PC-3 (cell line): ENCODE measurements around the gene ST8SIA2.

Source experiments
- EZH2 ChIP-seq: fragments of 300-600 bp; sonication (generic); IDR thresholded peaks from one replicate; pipeline ENCODE4 v1.6.1; 2017; ENCODE audit warnings: antibody characterized with exemption, mild to moderate bottlenecking, low read length; ENCODE audit not compliant: unreplicated experiment
- EZH2phosphoT487 ChIP-seq: fragments of 300-600 bp; sonication (generic); IDR thresholded peaks from 2 replicates; pipeline ENCODE4 v1.6.1; 2018; ENCODE audit warnings: mild to moderate bottlenecking, antibody characterized with exemption, low read length, borderline replicate concordance
- TF ChIP-seq, protein P1 (sequence below): fragments of 300-600 bp; sonication (generic); conservative IDR thresholded peaks from 2 replicates; pipeline ENCODE4 v1.5.1; 2017; ENCODE audit warnings: antibody characterized with exemption, low read depth, mild to moderate bottlenecking, low read length

DNA sequence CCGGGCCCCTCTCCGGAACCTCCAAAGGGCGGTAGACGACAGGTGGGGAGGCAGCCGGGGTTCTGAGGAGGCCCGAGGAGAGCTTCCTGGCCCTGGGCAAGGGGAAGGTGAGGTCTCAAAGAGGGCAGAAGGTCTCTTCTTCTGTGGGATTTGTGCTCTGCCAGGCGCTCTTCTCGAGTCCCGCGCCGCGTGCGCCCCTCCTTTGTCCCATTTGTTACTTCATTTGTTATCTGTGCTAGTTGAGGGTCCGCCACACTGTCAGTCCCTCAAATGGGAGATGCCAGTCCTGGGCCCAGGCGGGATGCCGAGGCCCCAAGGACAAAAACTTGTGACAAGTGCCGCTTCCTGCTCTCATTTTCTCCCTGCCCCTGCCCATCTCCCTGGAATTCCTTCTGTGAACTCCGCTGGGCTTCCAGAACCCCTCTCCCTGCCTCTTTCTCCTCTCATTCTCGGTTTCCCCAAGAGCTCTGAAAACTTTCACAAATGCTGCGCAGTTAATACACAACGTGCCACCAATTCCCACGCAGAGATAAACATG, 1.5 kb downstream of the ST8SIA2 start:
- TF ChIP-seq EZH2 (no peak), EZH2phosphoT487 (no peak)
- TF ChIP-seq, protein P1, sequence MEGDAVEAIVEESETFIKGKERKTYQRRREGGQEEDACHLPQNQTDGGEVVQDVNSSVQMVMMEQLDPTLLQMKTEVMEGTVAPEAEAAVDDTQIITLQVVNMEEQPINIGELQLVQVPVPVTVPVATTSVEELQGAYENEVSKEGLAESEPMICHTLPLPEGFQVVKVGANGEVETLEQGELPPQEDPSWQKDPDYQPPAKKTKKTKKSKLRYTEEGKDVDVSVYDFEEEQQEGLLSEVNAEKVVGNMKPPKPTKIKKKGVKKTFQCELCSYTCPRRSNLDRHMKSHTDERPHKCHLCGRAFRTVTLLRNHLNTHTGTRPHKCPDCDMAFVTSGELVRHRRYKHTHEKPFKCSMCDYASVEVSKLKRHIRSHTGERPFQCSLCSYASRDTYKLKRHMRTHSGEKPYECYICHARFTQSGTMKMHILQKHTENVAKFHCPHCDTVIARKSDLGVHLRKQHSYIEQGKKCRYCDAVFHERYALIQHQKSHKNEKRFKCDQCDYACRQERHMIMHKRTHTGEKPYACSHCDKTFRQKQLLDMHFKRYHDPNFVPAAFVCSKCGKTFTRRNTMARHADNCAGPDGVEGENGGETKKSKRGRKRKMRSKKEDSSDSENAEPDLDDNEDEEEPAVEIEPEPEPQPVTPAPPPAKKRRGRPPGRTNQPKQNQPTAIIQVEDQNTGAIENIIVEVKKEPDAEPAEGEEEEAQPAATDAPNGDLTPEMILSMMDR, result no peak
